EH (cell line): ENCODE data around the gene MLXIP.
A peak's percentile ranks its signal among the peaks of the same experiment; 100 is the strongest.

ENCODE experiments used
- DNase-seq: peaks from one replicate; pipeline ENCODE4 v3.0.0-alpha.2; 2015; ENCODE audit warnings: low read depth

Gene MLXIP

DNA sequence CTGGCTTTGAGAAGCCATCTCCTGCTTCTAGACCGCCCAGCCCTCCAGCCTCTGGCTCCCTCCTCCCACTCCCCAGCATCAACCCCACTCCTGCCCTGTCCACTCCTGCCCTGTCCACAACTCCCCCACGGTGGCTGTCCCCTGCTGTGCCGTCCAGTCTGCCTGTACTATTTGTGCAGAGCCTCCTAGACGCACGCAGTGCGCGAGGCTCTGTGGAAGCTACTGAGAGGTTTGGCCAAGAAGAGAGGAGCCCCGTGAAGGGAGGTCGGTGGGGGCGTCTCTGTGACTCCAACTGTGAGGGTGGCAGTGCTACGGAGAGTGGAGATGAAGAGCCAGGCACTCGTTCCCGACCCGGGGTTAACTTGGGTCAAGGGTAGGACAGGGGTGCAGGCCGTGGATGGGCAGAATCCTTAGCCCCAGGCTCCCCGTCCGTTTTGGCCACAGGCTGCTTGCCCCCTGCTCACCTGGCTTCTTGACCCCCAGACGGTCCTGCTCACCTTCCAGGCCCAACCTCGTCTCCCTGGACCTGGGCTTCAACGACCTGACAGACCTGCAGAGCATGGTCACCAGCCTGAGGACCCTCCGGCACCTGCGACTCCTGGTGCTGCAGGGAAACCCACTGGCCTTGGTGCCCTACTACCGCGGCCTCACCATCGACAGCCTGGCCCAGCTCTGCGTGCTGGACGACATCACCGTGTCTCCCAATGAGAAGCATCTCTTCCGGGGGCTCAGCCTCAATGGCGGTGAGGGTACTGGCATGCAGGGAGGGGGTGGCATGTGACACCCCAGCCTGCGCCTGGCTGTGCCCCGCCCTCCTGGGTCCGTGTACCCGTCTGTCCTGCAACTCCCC, 111.3 kb downstream of the MLXIP start:
- DNase-seq = no peak

DNA sequence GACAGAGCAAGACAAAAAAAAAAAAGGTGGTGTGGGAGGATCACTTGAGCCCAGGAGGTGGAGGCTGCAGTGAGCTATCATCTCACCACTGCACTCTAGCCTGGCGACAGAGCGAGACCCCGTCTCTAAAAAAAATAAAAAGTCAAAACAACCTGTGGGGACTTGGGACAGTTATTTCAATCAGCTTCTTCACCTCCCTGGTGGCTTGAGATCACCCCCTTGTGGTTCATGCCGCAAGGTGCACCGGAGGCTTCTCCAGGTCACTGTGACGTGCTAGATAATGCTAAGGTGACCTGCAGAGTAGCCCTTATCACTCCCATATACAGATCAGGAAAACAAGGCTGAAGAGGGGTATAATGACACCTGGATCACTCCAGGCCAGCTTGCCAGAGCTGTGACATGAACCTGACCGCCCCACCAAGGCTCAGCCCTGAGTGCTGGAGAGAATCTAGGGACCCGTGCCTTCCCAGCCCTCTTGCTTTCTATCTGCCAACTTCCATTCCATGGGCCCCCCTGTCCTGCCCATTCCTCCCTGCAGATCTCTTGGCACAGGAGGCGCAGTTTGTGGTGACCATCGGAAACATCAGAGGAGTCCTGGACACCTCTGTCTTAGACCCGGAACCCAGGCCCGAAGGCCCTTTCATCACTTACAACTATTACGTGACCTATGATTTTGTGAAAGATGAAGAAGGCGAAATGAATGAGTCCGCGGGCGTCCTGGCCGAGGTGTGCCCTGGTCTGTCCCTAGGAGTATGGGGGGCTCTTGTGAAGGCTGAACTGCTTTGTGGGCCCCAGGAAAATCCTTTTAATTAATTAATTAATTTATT, 112.5 kb downstream of the MLXIP start:
- peak; percentile 62 for DNase-seq

DNA sequence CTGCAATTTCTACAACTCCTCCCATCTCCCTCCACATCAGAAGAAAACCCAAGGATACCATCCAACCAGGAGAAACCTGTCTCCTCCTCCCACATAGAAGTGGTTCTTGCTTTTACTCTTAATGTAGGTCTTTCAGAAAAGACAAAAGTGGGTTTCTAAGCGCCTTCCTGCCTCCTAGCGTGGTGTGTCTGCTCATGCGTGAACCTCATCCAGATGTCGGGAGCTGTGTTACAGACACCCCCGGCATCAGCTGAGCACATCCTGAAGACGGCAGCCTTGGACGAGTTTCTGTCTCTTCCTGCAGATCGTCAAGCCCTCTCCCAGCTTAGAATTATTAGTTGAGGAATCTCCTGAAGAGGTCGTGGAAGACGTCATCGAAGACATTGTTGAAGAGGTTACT, 113.9 kb downstream of the MLXIP start:
- no peak for DNase-seq

DNA sequence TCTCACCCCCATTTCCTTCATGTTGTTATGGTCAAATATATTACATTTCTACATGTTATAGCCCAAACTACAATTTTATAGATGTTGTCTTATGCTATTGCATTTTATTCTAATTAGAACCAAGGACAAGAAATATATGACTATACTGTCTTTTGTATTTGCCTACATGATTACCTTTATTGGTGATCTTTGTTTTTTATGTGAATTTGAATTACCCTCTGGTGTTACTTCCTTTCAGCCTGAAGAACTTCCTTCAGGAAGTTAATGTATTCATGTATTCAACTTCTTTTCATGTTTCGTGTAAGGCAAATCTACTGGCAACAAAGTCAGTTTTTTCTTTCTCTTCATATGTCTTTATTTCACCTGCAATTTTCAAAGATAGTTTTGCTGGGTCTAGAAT, 116.2 kb downstream of the MLXIP start:
- no peak for DNase-seq

DNA sequence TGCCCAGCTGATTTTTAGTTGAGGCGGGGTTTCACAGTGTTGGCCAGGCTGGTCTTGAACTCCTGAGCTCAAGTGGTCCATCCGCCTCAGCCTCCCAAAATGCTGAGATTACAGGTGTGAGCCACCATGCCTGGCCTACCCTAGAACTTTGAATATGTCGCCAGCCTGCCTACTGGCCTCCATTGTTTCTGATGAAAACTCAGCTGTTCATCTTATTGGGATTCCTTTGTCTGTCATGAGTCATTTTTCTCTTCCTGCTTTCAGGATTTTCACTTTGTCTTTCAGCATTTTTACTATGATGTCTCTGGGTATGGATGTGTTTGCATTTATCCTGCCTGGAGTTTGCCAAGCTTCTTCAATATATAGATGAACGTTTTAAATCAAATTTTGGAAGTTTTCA, 116.8 kb downstream of the MLXIP start:
- no peak for DNase-seq
